Neural crest cell (in vitro differentiated cells): ENCODE data around the gene CARMIL3. TPM values are rescaled to one million over a fixed set of nuclear protein-coding genes. Genes with fewer than 3 reads are reported as not detected.

Experiments used
- DNase-seq: peaks from one replicate; pipeline ENCODE4 v3.0.0; 2021; ENCODE audit warnings: low read depth, mixed read lengths, low spot score
- H3K27ac Mint-ChIP-seq: one replicate; pipeline ENCODE4 v1.8.0; 2021; ENCODE audit warnings: mild to moderate bottlenecking, mixed read lengths; ENCODE audit not compliant: unreplicated experiment
- H3K27me3 Mint-ChIP-seq: 2 replicates; pipeline ENCODE4 v1.8.0; 2021; ENCODE audit warnings: low read depth, mild to moderate bottlenecking, mixed read lengths
- H3K36me3 Mint-ChIP-seq: 2 replicates; pipeline ENCODE4 v1.8.0; 2021; ENCODE audit warnings: low read depth, mild to moderate bottlenecking, mixed read lengths
- H3K4me1 Mint-ChIP-seq: 2 replicates; pipeline ENCODE4 v1.8.0; 2021; ENCODE audit warnings: mixed read lengths
- H3K4me3 Mint-ChIP-seq: one replicate; pipeline ENCODE4 v1.8.0; 2021; ENCODE audit warnings: mild to moderate bottlenecking, mixed read lengths
- H3K9me3 Mint-ChIP-seq: 2 replicates; pipeline ENCODE4 v1.8.0; 2021; ENCODE audit warnings: mixed read lengths
- total RNA-seq: library from RNA; stranded (reverse); gene quantifications from 2 replicates; pipeline ENCODE4 v1.2.1, GENCODE V29; 2021
- TF ChIP-seq, protein P1 (sequence below): fragments of 200-600 bp; sonication (generic); conservative IDR thresholded peaks from 2 replicates; pipeline ENCODE4 v1.5.0; 2021; ENCODE audit warnings: antibody characterized with exemption, mild to moderate bottlenecking

CARMIL3 gene
- total RNA-seq, 1 donor from 2014 or later: 9.4 TPM

GRCh38 chr14:24092505-24093206 lies 40.8 kb downstream of the CARMIL3 start:
- Mint-ChIP-seq H3K4me3 (peak overlapping the region; percentile 94), H3K27ac (peak overlapping the region; percentile 3), H3K9me3 (no peaks in the 10 kb centered on the region), H3K4me1 (peaks cover 38% of the 10 kb centered on the region), H3K36me3 (no peaks in the 10 kb centered on the region), H3K27me3 (no peaks in the 10 kb centered on the region)
- TF ChIP-seq, protein P1, sequence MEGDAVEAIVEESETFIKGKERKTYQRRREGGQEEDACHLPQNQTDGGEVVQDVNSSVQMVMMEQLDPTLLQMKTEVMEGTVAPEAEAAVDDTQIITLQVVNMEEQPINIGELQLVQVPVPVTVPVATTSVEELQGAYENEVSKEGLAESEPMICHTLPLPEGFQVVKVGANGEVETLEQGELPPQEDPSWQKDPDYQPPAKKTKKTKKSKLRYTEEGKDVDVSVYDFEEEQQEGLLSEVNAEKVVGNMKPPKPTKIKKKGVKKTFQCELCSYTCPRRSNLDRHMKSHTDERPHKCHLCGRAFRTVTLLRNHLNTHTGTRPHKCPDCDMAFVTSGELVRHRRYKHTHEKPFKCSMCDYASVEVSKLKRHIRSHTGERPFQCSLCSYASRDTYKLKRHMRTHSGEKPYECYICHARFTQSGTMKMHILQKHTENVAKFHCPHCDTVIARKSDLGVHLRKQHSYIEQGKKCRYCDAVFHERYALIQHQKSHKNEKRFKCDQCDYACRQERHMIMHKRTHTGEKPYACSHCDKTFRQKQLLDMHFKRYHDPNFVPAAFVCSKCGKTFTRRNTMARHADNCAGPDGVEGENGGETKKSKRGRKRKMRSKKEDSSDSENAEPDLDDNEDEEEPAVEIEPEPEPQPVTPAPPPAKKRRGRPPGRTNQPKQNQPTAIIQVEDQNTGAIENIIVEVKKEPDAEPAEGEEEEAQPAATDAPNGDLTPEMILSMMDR: no peak
- no peak for DNase-seq

- no peak for DNase-seq
- Mint-ChIP-seq H3K27me3 (no peaks in the 10 kb centered on the region), H3K4me3 (peak overlapping the region; percentile 94), H3K4me1 (peaks cover 38% of the 10 kb centered on the region), H3K27ac (peak overlapping the region; percentile 93), H3K36me3 (no peaks in the 10 kb centered on the region), H3K9me3 (no peaks in the 10 kb centered on the region)
- TF ChIP-seq, protein P1: no peak
Observed at GRCh38 chr14:24093207-24093900, 41.5 kb downstream of the CARMIL3 start.

- TF ChIP-seq, protein P1: no peak
- Mint-ChIP-seq H3K4me1 (peaks cover 38% of the 10 kb centered on the region), H3K27ac (peak within 1 kb of the TSS; percentile 93), H3K36me3 (no peaks in the 10 kb centered on the region), H3K4me3 (peak within 1 kb of the TSS; percentile 94), H3K27me3 (no peaks in the 10 kb centered on the region), H3K9me3 (no peaks in the 10 kb centered on the region)
- DNase-seq: peak; percentile 71
Observed at GRCh38 chr14:24093901-24094840, 42.4 kb downstream of the CARMIL3 start, which contains the start of gene PCK2. TSS of gene PCK2 (plus strand) at chr14:24094311. CDS start at chr14:24094406, 95 bp downstream.

GRCh38 chr14:24094841-24095270 lies 43.0 kb downstream of the CARMIL3 start:
- Mint-ChIP-seq H3K27ac (peak overlapping the region; percentile 86), H3K36me3 (no peaks in the 10 kb centered on the region), H3K4me3 (peak overlapping the region; percentile 94), H3K27me3 (no peaks in the 10 kb centered on the region), H3K4me1 (peaks cover 34% of the 10 kb centered on the region), H3K9me3 (no peaks in the 10 kb centered on the region)
- TF ChIP-seq, protein P1: no peak
- no peak for DNase-seq
